HG02588 (cell line): Measurements from ENCODE around the gene ANKRD30A.
"Not testable (repeated sequence)": the region's sequence is repeated elsewhere in the genome, so short reads cannot be mapped to it uniquely, and the experiment has no call there.

Experiments used
- ATAC-seq: cut with Tn5 transposase; IDR thresholded peaks from one replicate; pipeline ENCODE4 v1.9.1; 2021; ENCODE audit warnings: mild to moderate bottlenecking, moderate library complexity; ENCODE audit not compliant: unreplicated experiment

Gene ANKRD30A, protein sequence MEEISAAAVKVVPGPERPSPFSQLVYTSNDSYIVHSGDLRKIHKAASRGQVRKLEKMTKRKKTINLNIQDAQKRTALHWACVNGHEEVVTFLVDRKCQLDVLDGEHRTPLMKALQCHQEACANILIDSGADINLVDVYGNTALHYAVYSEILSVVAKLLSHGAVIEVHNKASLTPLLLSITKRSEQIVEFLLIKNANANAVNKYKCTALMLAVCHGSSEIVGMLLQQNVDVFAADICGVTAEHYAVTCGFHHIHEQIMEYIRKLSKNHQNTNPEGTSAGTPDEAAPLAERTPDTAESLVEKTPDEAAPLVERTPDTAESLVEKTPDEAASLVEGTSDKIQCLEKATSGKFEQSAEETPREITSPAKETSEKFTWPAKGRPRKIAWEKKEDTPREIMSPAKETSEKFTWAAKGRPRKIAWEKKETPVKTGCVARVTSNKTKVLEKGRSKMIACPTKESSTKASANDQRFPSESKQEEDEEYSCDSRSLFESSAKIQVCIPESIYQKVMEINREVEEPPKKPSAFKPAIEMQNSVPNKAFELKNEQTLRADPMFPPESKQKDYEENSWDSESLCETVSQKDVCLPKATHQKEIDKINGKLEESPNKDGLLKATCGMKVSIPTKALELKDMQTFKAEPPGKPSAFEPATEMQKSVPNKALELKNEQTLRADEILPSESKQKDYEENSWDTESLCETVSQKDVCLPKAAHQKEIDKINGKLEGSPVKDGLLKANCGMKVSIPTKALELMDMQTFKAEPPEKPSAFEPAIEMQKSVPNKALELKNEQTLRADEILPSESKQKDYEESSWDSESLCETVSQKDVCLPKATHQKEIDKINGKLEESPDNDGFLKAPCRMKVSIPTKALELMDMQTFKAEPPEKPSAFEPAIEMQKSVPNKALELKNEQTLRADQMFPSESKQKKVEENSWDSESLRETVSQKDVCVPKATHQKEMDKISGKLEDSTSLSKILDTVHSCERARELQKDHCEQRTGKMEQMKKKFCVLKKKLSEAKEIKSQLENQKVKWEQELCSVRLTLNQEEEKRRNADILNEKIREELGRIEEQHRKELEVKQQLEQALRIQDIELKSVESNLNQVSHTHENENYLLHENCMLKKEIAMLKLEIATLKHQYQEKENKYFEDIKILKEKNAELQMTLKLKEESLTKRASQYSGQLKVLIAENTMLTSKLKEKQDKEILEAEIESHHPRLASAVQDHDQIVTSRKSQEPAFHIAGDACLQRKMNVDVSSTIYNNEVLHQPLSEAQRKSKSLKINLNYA (N-terminal part only)

GRCh38 chr10:37125191-37125732 lies at the start of gene ANKRD30A:
Gene ANKRD30A, plus strand, starts transcription at chr10:37125598. Its CDS starts 190 bp downstream, at chr10:37125788.
- ATAC-seq: no peak

- ATAC-seq: not testable (repeated sequence)
These were observed 49.3 kb upstream of the ANKRD30A start for GRCh38 chr10:37076083-37076482.

DNA sequence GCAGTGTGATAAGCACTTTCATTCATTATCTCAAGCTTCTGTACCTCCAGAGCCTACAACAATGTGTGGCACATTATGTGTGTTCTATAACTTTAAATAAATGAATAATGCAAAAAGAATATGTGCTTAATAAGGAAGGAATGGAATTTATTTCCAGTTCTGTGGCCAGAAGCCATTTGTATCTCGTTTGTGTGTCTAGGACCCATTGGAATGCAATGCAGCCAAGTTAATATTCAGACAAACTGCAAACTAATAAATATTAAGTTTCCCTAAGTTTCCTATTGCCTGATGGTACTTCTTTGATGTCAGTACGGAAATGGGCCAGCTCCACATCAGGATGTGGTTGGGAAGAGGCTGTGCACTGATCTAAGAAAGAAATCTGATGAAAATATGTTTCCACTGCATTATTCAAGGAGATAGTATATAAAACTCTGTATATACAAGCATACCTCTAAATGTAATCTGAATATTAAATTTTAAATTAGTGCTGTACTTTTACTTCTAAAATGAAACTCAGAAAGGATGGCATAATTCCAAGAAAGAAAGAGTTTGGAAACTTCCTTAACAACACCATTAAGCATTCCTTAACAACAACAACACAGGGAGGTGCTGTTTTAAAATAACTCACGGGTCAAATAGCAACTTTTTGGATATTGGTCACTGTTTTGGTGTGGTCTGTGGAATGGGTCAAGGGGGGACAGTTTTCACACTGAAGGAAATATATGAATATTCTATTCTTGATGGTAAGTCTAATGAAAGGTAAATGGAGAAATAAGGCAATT lies 29.4 kb upstream of the ANKRD30A start:
- no peak for ATAC-seq

DNA sequence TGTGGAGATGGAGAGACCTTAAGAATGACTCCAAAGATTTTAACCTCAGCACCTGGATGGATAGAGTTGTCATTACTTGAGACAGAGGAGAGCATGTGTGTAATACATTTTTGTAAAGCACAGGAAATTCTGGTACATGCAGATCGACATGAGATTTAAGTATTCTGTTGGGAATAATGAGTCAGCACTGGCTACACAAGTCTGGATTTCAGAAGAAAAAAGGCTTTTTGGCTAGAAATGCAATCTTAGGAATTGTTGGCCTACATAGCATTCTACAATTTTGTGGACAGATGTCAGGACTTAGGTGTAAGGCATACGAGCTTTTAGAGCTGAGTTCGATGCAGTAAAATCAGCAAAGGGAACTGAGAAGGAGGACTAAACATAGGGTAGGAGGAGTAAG lies 24.1 kb upstream of the ANKRD30A start:
- ATAC-seq: no peak

GRCh38 chr10:37109000-37109399 lies 16.4 kb upstream of the ANKRD30A start:
- no peak for ATAC-seq

DNA sequence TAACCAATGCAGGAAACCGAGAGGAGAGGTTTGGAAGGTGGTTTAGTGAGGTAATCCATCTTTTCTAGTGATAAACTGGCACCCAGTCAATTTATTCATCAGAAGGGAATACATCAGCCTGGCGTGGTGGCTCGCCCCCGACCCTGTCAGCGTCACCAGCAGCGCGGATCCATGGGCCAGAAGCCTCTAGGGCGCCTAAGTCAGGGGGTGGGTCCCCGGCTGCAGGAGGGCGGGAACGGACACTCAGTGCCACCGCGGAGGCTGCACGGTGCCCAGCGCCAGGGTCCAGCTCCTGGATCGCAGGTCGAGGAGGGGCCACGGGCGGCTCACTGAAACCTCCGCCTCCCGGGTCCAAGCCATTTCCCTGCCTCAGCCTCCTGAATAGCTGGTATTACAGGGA lies 866 bp upstream of the ANKRD30A start:
- no peak for ATAC-seq

GRCh38 chr10:37125921-37126320 lies 523 bp downstream of the ANKRD30A start:
- no peak for ATAC-seq

DNA sequence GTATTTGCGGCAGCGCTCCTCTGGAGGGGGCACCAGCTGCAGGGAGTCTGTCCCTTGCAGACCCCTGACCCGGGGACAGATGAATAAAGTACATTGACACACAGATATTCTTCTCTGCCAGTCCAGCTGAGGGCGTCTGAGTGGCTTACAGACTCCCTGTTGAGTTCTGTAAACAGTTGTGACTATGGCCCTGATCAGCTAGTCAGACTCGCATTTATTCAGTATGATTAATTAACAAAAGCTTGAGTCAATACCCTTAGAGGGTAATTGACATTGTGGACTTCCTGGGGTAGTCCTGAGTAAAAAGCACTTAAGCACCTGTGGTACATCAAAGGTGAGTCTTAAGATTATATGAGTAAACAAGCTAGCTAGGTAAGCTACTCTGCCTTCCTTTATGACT lies 21.0 kb downstream of the ANKRD30A start:
- ATAC-seq: no peak

DNA sequence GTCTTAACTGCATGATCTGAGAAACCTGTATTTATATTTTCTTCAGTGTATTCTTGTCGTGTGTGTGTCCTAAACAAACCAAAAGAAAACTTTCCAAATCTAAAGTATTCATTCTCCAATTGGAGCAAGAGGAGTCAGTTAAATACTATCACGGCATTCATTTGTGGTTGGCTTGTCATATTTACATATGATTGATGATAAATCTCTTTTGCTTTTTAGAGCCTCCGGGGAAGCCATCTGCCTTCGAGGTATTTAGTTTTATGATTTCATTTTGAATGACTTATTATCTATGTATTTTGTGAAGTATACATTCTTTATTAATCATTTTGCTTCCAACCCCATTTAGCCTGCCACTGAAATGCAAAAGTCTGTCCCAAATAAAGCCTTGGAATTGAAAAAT lies 37.0 kb downstream of the ANKRD30A start:
- ATAC-seq: not testable (repeated sequence)

- not testable (repeated sequence) for ATAC-seq
These were observed 46.5 kb downstream of the ANKRD30A start for GRCh38 chr10:37171945-37172344.

GRCh38 chr10:37178296-37178695 lies 52.9 kb downstream of the ANKRD30A start:
- not testable (repeated sequence) for ATAC-seq

- ATAC-seq: not testable (repeated sequence)
These were observed 57.3 kb downstream of the ANKRD30A start for GRCh38 chr10:37182719-37183118.

- ATAC-seq: no peak
These were observed 80.7 kb downstream of the ANKRD30A start for GRCh38 chr10:37206132-37206531.

DNA sequence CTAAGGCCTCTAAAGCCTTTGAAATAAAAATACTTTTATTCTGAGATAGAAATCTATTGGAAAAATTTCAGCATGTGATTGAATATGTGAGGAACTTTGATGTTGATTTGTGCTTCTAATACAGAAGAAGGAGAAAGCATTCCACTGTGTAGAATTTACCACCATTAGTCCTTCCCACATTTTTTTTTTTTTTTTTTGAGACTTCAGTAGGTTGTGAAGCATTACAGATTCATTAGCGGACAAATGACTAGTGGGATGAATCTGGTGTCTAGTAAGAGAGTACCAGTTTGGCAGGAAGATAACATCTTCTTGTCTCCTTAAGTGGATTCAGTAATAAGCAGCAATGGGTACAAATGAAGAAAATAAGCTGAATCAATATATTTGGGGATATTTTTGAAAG lies 95.5 kb downstream of the ANKRD30A start:
- ATAC-seq: no peak

- ATAC-seq: no peak
These were observed 96.6 kb downstream of the ANKRD30A start for GRCh38 chr10:37222046-37222445.

GRCh38 chr10:37225163-37225562 lies 99.8 kb downstream of the ANKRD30A start:
- ATAC-seq: no peak

- no peak for ATAC-seq
These were observed 101.1 kb downstream of the ANKRD30A start for GRCh38 chr10:37226524-37226923.

DNA sequence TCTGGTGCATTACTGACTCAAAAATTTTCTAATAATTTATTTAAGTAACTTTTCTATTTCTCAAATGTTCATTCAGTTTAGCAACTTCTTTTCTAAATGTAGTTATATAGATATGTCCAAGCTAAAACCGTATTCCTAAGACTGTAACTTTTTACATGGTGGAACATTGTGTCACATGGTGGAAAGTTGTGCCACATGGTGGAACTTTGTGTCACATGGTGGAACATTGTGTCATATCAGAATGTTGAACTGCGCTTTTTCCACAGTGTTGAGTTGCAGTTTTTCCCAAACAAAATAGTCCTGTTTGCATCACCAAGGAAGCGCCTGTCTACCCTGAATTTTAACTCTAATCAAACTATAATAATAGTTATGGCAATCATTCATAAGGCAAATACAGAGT lies 109.3 kb downstream of the ANKRD30A start:
- no peak for ATAC-seq

- ATAC-seq: no peak
These were observed 110.7 kb downstream of the ANKRD30A start for GRCh38 chr10:37236093-37236492.

DNA sequence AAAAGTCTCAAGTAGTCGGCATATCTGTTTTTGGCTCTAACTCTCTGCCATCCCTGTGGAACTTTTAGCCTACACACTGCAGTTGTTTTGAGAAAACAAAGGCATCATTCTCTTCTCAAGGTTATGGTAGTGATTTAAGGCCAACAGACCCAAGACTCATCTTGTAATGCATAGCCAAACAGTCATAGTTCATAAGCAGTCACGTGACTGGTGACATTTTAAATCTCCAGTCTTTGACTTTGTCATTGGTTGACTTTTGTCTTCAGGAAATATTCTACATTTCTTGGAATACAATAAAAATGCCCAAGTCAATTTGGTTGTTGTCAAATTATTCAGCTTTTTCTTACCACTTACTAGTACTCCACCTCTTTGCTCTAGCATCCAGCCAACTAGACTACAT lies 114.8 kb downstream of the ANKRD30A start:
- no peak for ATAC-seq
